ENCODE measurements around the gene PUS1. TPM values are rescaled to one million over a fixed set of nuclear protein-coding genes. Genes with fewer than 3 reads are reported as not detected.

PUS1 gene
- polyA plus RNA-seq, 1 donor from 2014 or later, result 14.3 TPM

- no peaks in the 10 kb centered on the region for H3F3A ChIP-seq (ENCODE audit: insufficient read depth, low read length, poor library complexity, severe bottlenecking)
- no peaks in the 10 kb centered on the region for H3K9me2 ChIP-seq (ENCODE audit: insufficient read depth, low read length)
- no peaks in the 10 kb centered on the region for H3K79me2 ChIP-seq (replicated peaks; ENCODE audit: insufficient read depth, low read length)
- H3K4me3 ChIP-seq (ENCODE audit: low read length), result no peak overlapping the region
- no peak overlapping the region for H2AFZ ChIP-seq (ENCODE audit: low read depth, low read length)
- H3K4me2 ChIP-seq (ENCODE audit: low read length), result no peak overlapping the region
- no peaks in the 10 kb centered on the region for H3K27me3 ChIP-seq (ENCODE audit: insufficient read depth, low read depth, low read length)
- no peaks in the 10 kb centered on the region for H3K9me3 ChIP-seq (ENCODE audit: low read length)
- no peak overlapping the region for H3K9ac ChIP-seq (ENCODE audit: low read length)
- TF ChIP-seq RAD21 (conservative IDR thresholded peaks at IDR 0.05) (no peak), SMC3 (conservative IDR thresholded peaks at IDR 0.05; ENCODE audit: poor library complexity) (no peak), REST (IDR thresholded peaks at IDR 0.05; ENCODE audit: borderline replicate concordance) (no peak), CTCF (IDR thresholded peaks at IDR 0.05; ENCODE audit: poor library complexity, severe bottlenecking) (no peak), POLR2AphosphoS5 (IDR thresholded peaks at IDR 0.05) (no peak), EZH2 (IDR thresholded peaks at IDR 0.05; ENCODE audit: borderline replicate concordance, insufficient read depth, low read length, poor library complexity, severe bottlenecking) (no peak), TAF1 (IDR thresholded peaks at IDR 0.05; ENCODE audit: low read depth) (no peak), EP300 (conservative IDR thresholded peaks at IDR 0.05; ENCODE audit: poor library complexity, severe bottlenecking) (no peak), MXI1 (conservative IDR thresholded peaks at IDR 0.05; ENCODE audit: poor library complexity, severe bottlenecking) (no peak)
- H3K36me3 ChIP-seq (ENCODE audit: insufficient read depth, low read length), result no peaks in the 10 kb centered on the region
- H4K20me1 ChIP-seq (ENCODE audit: insufficient read depth), result no peaks in the 10 kb centered on the region
- no peak overlapping the region for H3K27ac ChIP-seq (ENCODE audit: low read length)
Measured at GRCh38 chr12:131915823-131916222, 13.3 kb upstream of the PUS1 start.

GRCh38 chr12:131916306-131917138 is 12.6 kb upstream of the PUS1 start:
- Histone ChIP-seq H2AFZ (ENCODE audit: low read depth, low read length) (no peak overlapping the region), H3K4me3 (ENCODE audit: low read length) (no peak overlapping the region), H3K27me3 (ENCODE audit: insufficient read depth, low read depth, low read length) (no peaks in the 10 kb centered on the region), H3F3A (ENCODE audit: insufficient read depth, low read length, poor library complexity, severe bottlenecking) (no peaks in the 10 kb centered on the region), H3K27ac (ENCODE audit: low read length) (no peak overlapping the region), H3K9me3 (ENCODE audit: low read length) (no peaks in the 10 kb centered on the region), H4K20me1 (ENCODE audit: insufficient read depth) (no peaks in the 10 kb centered on the region), H3K9me2 (ENCODE audit: insufficient read depth, low read length) (no peaks in the 10 kb centered on the region), H3K4me2 (ENCODE audit: low read length) (no peak overlapping the region), H3K9ac (ENCODE audit: low read length) (no peak overlapping the region), H3K79me2 (replicated peaks; ENCODE audit: insufficient read depth, low read length) (no peaks in the 10 kb centered on the region), H3K36me3 (ENCODE audit: insufficient read depth, low read length) (no peaks in the 10 kb centered on the region)
- TF ChIP-seq RAD21 (conservative IDR thresholded peaks at IDR 0.05) (no peak), MXI1 (conservative IDR thresholded peaks at IDR 0.05; ENCODE audit: poor library complexity, severe bottlenecking) (no peak), REST (IDR thresholded peaks at IDR 0.05; ENCODE audit: borderline replicate concordance) (no peak), POLR2AphosphoS5 (IDR thresholded peaks at IDR 0.05) (no peak)
